Sigmoid colon (tissue), 7 donors: Measurements from ENCODE around the gene GALNT12. TPM values are rescaled to one million over a fixed set of nuclear protein-coding genes. Genes with fewer than 3 reads are reported as not detected.

ENCODE experiments used
- DNase-seq: peaks from one replicate; pipeline ENCODE4 v3.0.0-alpha.2; 2019
- H3K27ac ChIP-seq, 4 donors: fragments of 200-600 bp; sonication (generic); one replicate each; pipeline ENCODE4 v1.5.1; 2016 to 2019; ENCODE audit warnings: mild to moderate bottlenecking in 1 of 4
- H3K27me3 ChIP-seq, 3 donors: fragments of 200-600 bp; sonication (generic); one replicate each; pipeline ENCODE4 v1.5.1; 2019; ENCODE audit warnings: mild to moderate bottlenecking in 1 of 3
- H3K36me3 ChIP-seq, 4 donors: fragments of 200-600 bp; sonication (generic); one replicate each; pipeline ENCODE4 v1.5.1; 2016 to 2019
- H3K4me1 ChIP-seq, 4 donors: fragments of 200-600 bp; sonication (generic); one replicate each; pipeline ENCODE4 v1.5.1; 2017 to 2019
- H3K4me3 ChIP-seq, 4 donors: fragments of 200-600 bp; sonication (generic); one replicate each; pipeline ENCODE4 v1.5.1; 2017 to 2019; ENCODE audit warnings: mild to moderate bottlenecking in 2 of 4, moderate library complexity in 1 of 4
- H3K9me3 ChIP-seq, 4 donors: fragments of 200-600 bp in 3 of 4; sonication (generic) in 3 of 4; one replicate each; pipeline versions ENCODE4 v1.5.1 to v1.6.1; 2013 to 2019
- EP300 ChIP-seq, 4 donors: sonication (generic); formaldehyde crosslinking; IDR thresholded peaks; one replicate each; pipeline ENCODE4 v1.6.1; 2017; ENCODE audit warnings: antibody characterized with exemption in 4 of 4
- POLR2A ChIP-seq, 2 donors: fragments of 450-650 bp; IDR thresholded peaks; one replicate each; pipeline ENCODE4 v1.6.1; 2016; ENCODE audit warnings: antibody characterized with exemption in 2 of 2, mild to moderate bottlenecking in 2 of 2, moderate library complexity in 2 of 2
- POLR2AphosphoS5 ChIP-seq, 4 donors: sonication (generic); formaldehyde crosslinking; IDR thresholded peaks; one replicate each; pipeline ENCODE4 v1.6.1; 2017; ENCODE audit warnings: antibody characterized with exemption in 4 of 4
- WGBS, 2 donors: extraction: QIAGEN DNeasy Blood & Tissue Kit; methylation state at CpG; one replicate each; pipeline ENCODE4 v1.1.7; 2013; 5-methylcytosine and 5-hydroxymethylcytosine counted together
- intact Hi-C: fragments of 100-400 bp; cut with DNase I; formaldehyde crosslinking; loops from one replicate; pipeline ENCODE4 v1.15.1; 2023
- polyA plus RNA-seq, 3 donors: library from polyadenylated mRNA; stranded (reverse); fragments of 200-250 nt; gene quantifications; one replicate each; pipeline ENCODE4 v1.2.3, GENCODE V29; 2013
- total RNA-seq, 4 donors: library from RNA; depleted of rRNA; stranded (reverse); fragments of >200 nt; gene quantifications; one replicate each; pipeline ENCODE4 v1.1.0, GENCODE V29; 2016
- TF ChIP-seq, protein P1 (sequence below), 4 experiments: fragments of 450-650 bp in 3 of 4; fragments of 200-600 bp in 1 of 4; IDR thresholded peaks; one replicate each; pipeline ENCODE4 v1.5.1; 2016 to 2019; ENCODE audit warnings: antibody characterized with exemption in 4 of 4, mild to moderate bottlenecking in 3 of 4, moderate library complexity in 2 of 4
- donor health status: healthy with polysubstance abuse.
- donor health status: Bipolar disorder and iron deficiency.
- donor health status: healthy.

Gene GALNT12
- total and polyA plus RNA-seq, 7 donors = 11.5 to 34.2 (median 18.9) TPM

DNA sequence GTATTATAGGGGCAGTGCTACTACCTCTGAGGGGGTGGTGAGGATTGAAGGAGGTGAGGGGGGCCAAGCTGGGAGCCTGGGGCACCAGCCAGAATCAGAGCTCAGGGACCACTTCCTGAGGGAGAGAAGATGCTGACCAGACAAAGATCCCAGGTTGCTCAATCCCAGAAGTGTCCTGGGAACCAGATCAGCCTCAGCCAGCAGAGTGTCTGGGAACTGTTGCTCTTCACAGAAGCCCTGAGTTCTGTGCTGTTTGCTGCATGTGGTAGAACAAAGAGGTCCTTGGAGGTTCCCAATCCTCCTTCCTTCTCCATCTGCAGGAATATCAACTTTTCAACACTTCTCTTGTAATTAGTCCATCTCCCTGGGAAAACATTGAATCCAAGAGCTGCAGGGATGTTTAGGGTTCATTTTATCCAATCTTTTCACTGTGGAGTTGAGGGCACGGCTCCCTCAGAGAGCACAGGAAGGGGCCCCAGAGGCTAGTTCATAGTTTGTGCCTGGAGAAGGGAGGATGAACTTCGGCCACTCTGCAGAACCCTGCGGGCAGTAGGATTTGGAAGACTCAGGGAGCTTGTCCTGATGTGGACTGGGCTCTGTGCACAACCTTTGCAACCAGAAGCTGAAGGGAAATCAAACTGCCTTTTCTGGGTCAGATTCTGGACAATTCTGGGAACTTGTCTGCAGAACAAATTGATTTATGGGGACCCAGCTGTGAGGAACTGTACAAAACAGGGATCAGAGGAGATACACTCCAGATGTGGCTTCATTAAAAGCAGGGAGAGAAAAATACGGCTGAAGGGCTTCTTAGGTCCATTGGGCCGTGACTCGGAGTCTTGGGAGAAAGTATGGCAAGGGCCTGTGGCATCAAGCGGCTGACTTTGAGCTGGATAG, 57.1 kb downstream of the GALNT12 start:
- 84 to 87% methylated on average over 7 of the region's 7 CpGs for WGBS, 2 donors
- Histone ChIP-seq H3K4me1 (peaks cover 0 to 43% (median 26%) of the 10 kb centered on the region in 4 donors), H3K9me3 (no peaks in the 10 kb centered on the region), H3K27me3 (no peaks in the 10 kb centered on the region), H3K4me3 (no peak overlapping the region), H3K27ac (peak overlapping the region in 3 of 4 donors; percentile 34 to 72 (median 65)), H3K36me3 (no peaks in the 10 kb centered on the region)
- intact Hi-C loops = loop anchor here (5.0 kb wide), 1 partner anchor 53 kb away; no protein-coding TSS in a partner anchor
- TF ChIP-seq POLR2AphosphoS5 (IDR thresholded peaks at IDR 0.05) = peak in 3 of 4 donors; percentile 6 to 57 (median 43)
- no peak for TF ChIP-seq POLR2A (IDR thresholded peaks at IDR 0.05)
- DNase-seq = peak; percentile 86

DNA sequence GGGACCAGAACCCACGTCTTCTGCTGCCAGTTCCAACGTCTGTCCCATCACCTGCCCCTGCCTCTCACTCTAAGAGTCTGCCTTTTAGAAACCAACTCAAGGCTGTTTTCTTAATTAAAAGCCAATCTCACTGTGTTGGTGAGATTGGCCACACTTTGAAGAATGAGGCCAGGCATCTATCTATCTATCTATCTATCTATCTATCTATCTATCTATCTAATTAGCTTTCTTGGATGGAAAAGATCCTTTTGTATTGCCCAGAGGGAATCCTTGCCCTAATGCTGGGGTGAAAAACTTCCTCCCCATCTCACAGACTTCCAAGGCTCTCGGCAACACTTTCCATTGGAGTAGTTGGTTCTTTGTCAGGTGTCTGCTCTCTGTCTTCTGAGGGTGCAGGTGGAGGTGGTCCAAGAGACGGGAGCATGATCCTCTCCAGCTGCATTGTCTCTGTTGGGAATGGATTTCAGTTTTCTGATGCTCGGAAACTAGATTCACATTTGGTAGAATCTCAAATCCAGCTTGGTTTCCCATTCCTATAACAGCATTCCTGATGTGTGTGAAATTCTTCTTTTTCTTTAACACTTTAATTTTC, 57.9 kb downstream of the GALNT12 start:
- H3K4me1 ChIP-seq = peaks cover 0 to 42% (median 26%) of the 10 kb centered on the region in 4 donors
- WGBS, 2 donors = 89% methylated on average over 5 of the region's 5 CpGs
- DNase-seq = no peak

DNA sequence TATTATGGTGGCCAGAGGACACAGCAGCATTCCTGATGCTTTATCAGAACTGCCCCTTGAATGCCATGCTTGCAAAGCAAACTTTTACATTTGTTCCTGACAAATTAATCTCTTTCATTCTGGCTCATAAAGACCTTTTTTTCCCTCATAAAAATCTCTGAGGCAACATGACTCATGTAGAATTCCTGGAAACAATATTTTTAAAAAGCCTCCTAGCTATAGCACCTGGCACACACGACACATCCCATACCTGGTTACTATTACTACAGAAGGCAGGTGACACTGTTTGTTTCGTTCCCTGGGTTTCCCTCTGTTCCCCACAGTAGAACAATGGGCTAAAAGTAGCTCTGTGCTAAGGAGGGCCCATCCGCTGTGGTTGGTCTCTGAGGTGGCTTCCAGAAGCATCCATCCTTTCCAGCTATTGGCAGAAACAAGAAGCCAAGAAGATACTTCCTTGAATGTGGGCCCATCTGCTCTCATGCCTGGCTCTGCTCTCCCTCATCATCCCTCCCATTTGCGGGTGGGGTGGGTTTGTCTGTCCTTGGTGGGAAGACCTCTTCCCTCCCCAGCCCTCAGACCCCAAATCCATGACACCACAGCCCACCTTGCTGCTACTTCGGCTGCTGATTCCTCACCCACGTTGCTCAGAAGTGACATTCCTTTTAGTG, 59.1 kb downstream of the GALNT12 start:
- intact Hi-C loops = loop anchor here (5.0 kb wide), 1 partner anchor 51 kb away; no protein-coding TSS in a partner anchor
- Histone ChIP-seq H3K4me1 (peaks cover 0 to 41% (median 21%) of the 10 kb centered on the region in 4 donors), H3K27me3 (no peaks in the 10 kb centered on the region), H3K4me3 (no peak overlapping the region), H3K36me3 (no peaks in the 10 kb centered on the region), H3K9me3 (no peaks in the 10 kb centered on the region), H3K27ac (peak overlapping the region in 3 of 4 donors; percentile 17 to 65 (median 64))
- TF ChIP-seq POLR2A (IDR thresholded peaks at IDR 0.05) = no peak
- TF ChIP-seq POLR2AphosphoS5 (IDR thresholded peaks at IDR 0.05) = no peak
- TF ChIP-seq, protein P1, sequence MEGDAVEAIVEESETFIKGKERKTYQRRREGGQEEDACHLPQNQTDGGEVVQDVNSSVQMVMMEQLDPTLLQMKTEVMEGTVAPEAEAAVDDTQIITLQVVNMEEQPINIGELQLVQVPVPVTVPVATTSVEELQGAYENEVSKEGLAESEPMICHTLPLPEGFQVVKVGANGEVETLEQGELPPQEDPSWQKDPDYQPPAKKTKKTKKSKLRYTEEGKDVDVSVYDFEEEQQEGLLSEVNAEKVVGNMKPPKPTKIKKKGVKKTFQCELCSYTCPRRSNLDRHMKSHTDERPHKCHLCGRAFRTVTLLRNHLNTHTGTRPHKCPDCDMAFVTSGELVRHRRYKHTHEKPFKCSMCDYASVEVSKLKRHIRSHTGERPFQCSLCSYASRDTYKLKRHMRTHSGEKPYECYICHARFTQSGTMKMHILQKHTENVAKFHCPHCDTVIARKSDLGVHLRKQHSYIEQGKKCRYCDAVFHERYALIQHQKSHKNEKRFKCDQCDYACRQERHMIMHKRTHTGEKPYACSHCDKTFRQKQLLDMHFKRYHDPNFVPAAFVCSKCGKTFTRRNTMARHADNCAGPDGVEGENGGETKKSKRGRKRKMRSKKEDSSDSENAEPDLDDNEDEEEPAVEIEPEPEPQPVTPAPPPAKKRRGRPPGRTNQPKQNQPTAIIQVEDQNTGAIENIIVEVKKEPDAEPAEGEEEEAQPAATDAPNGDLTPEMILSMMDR (IDR thresholded peaks at IDR 0.05) = no peak
- TF ChIP-seq EP300 (IDR thresholded peaks at IDR 0.05) = no peak
- DNase-seq = no peak
- WGBS, 2 donors = 52 to 68% methylated on average over 6 of the region's 6 CpGs

More for the DNA sequence above, 57.9 kb downstream of the GALNT12 start:
- no peak for TF ChIP-seq POLR2AphosphoS5 (IDR thresholded peaks at IDR 0.05)
- TF ChIP-seq, protein P1 (IDR thresholded peaks at IDR 0.05) = no peak
- TF ChIP-seq EP300 (IDR thresholded peaks at IDR 0.05) = no peak
- TF ChIP-seq POLR2A (IDR thresholded peaks at IDR 0.05) = no peak
- H3K9me3 ChIP-seq = no peaks in the 10 kb centered on the region
- H3K4me3 ChIP-seq = no peak overlapping the region
- H3K27me3 ChIP-seq = no peaks in the 10 kb centered on the region
- intact Hi-C loops = loop anchor here (5.0 kb wide), 1 partner anchor 52 kb away; no protein-coding TSS in a partner anchor
- no peaks in the 10 kb centered on the region for H3K36me3 ChIP-seq
- peak overlapping the region in 3 of 4 donors; percentile 34 to 72 (median 65) for H3K27ac ChIP-seq

DNA sequence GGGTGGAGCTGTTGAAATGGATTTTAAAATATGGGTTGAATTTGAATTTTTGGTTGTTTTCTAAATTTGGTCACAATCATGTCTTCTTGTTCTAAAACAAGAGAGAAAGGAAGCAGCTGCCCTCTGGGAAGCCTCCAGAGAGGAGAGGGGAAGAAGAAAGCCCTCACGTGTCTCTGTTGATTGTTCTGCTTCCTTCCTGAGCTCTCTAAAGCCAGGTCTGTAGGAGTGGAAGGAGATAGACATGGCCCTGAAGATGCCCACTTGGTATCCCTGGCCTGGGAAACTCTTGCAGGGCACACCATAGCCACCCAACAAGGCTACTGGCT, 59.6 kb downstream of the GALNT12 start:
- DNase-seq = no peak
- Histone ChIP-seq H3K27ac (peak overlapping the region; percentile 39 to 65 (median 56)), H3K9me3 (no peaks in the 10 kb centered on the region), H3K4me3 (no peak overlapping the region), H3K27me3 (no peaks in the 10 kb centered on the region), H3K4me1 (peaks cover 0 to 36% (median 19%) of the 10 kb centered on the region in 4 donors), H3K36me3 (no peaks in the 10 kb centered on the region)
- TF ChIP-seq EP300 (IDR thresholded peaks at IDR 0.05) (no peak), POLR2AphosphoS5 (IDR thresholded peaks at IDR 0.05) (no peak), POLR2A (IDR thresholded peaks at IDR 0.05) (no peak)
- TF ChIP-seq, protein P1 (IDR thresholded peaks at IDR 0.05) = no peak
- 40 to 51% methylated on average over 1 of the region's 1 CpG for WGBS, 2 donors
- intact Hi-C loops = loop anchor here (5.0 kb wide), 1 partner anchor 50 kb away; no protein-coding TSS in a partner anchor
